ENCODE results near the gene GAL3ST2. TPM values are rescaled to one million over a fixed set of nuclear protein-coding genes. Genes with fewer than 3 reads are reported as not detected.

GAL3ST2 gene
- total RNA-seq, 2 donors from 2014 or later, result 2.4 TPM; not detected in 1

DNA sequence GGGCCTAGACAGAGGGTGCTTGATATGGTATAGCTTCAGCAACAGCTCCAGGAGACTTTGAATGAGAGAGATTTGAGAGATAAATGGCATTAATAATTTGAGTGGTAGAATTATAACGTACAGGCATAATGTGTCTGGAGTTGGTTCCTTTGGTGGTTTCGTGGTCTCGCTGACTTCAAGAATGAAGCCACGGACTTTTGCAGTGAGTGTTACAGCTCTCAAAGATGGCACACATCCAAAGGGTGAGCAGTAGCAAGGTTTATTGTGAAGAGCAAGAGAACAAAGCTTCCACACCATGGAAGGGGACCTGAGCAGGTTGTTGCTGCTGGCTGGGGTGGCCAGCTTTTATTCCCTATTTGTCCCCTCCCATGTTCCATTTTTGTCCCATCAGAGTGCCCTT, 59.0 kb downstream of the GAL3ST2 start:
- Histone ChIP-seq H3K36me3 (no peaks in the 10 kb centered on the region), H3K4me1 (replicated peaks) (peaks cover 4% of the 10 kb centered on the region), H3K4me3 (no peak overlapping the region), H3K27ac (no peak overlapping the region), H3K9me3 (no peaks in the 10 kb centered on the region), H3K27me3 (replicated peaks; ENCODE audit: insufficient read depth) (no peaks in the 10 kb centered on the region)
- intact Hi-C loops (cut with DNase I), result no loop called here
- TF ChIP-seq, protein P1, sequence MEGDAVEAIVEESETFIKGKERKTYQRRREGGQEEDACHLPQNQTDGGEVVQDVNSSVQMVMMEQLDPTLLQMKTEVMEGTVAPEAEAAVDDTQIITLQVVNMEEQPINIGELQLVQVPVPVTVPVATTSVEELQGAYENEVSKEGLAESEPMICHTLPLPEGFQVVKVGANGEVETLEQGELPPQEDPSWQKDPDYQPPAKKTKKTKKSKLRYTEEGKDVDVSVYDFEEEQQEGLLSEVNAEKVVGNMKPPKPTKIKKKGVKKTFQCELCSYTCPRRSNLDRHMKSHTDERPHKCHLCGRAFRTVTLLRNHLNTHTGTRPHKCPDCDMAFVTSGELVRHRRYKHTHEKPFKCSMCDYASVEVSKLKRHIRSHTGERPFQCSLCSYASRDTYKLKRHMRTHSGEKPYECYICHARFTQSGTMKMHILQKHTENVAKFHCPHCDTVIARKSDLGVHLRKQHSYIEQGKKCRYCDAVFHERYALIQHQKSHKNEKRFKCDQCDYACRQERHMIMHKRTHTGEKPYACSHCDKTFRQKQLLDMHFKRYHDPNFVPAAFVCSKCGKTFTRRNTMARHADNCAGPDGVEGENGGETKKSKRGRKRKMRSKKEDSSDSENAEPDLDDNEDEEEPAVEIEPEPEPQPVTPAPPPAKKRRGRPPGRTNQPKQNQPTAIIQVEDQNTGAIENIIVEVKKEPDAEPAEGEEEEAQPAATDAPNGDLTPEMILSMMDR (IDR thresholded peaks at IDR 0.05), result no peak
- TF ChIP-seq POLR2AphosphoS5 (IDR thresholded peaks at IDR 0.05) (no peak), POLR2A (IDR thresholded peaks at IDR 0.05) (no peak)
- DNase-seq (ENCODE audit: low spot score), result no peak
- 64% methylated on average over 4 of the region's 4 CpGs for WGBS

DNA sequence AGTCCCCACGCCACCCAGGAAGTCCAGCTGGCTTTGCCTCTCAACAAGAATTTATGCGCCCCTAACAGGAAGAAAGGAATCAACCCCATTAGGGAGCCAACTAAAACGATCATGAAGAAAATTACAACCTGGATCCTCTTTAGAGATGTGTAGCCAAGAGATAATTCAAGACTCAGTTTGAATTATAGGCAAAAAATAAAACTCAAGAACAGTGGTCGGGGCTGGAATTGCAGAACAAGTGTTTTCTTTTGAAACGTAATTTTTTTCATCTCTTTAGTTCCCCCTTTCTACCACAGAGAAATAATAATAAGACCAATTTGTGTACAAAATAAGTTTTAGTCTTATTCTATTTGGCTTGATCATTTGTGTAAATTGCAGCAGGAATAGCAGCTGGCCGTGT, 59.7 kb downstream of the GAL3ST2 start:
- peaks cover 4% of the 10 kb centered on the region for H3K4me1 ChIP-seq (replicated peaks)
- TF ChIP-seq, protein P1 (IDR thresholded peaks at IDR 0.05), result no peak
- TF ChIP-seq POLR2AphosphoS5 (IDR thresholded peaks at IDR 0.05) (no peak), POLR2A (IDR thresholded peaks at IDR 0.05) (no peak)
- intact Hi-C loops (cut with DNase I), result no loop called here
- no peaks in the 10 kb centered on the region for H3K36me3 ChIP-seq
- H3K27ac ChIP-seq, result no peak overlapping the region
- WGBS, result 37% methylated on average over 6 of the region's 6 CpGs
- H3K27me3 ChIP-seq (replicated peaks; ENCODE audit: insufficient read depth), result no peaks in the 10 kb centered on the region
- H3K4me3 ChIP-seq, result no peak overlapping the region
- H3K9me3 ChIP-seq, result no peaks in the 10 kb centered on the region
- DNase-seq (ENCODE audit: low spot score), result no peak

DNA sequence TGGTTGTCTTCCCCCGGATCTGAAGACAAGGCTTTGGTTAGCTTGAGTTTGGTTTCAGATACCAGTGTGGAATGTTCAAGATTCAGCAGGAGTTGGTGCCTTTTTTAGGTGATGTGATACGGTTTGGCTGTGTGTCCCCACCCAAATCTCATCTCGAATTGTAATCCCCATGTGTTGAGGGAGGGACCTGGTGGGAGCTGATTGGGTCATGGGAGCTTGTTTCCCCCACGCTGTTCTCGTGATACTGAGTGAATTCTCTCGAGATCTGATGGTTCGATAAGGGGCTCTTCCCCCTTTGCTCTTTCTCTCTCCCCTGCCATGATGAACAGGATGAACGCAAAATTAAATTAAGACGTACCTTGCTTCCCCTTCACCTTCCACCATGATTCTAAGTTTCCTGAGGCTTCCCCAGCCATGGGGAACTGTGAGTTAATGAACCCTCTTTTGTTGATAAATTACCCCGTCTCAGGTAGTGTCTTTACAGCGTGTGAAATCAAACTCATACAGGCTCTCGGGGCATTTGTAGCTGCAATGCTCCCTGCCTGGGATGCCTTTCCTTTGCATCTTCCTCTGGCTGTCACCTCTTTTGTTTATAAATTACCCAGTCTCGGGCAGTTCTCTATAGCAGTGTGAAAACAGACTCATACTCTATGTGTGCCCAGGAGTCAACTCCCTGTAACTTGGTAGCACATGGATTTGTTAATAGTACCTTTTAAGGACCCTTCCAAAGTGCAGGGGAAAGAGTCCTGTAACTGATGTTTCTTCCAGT, 60.8 kb downstream of the GAL3ST2 start:
- Histone ChIP-seq H3K27ac (no peak overlapping the region), H3K9me3 (no peaks in the 10 kb centered on the region), H3K4me3 (no peak overlapping the region), H3K4me1 (replicated peaks) (peaks cover 4% of the 10 kb centered on the region), H3K27me3 (replicated peaks; ENCODE audit: insufficient read depth) (no peaks in the 10 kb centered on the region), H3K36me3 (no peaks in the 10 kb centered on the region)
- intact Hi-C loops (cut with DNase I), result no loop called here
- WGBS, result 65% methylated on average over 13 of the region's 13 CpGs
- no peak for TF ChIP-seq POLR2A (IDR thresholded peaks at IDR 0.05)
- TF ChIP-seq, protein P1 (IDR thresholded peaks at IDR 0.05), result no peak
- TF ChIP-seq POLR2AphosphoS5 (IDR thresholded peaks at IDR 0.05), result no peak
- no peak for DNase-seq (ENCODE audit: low spot score)

DNA sequence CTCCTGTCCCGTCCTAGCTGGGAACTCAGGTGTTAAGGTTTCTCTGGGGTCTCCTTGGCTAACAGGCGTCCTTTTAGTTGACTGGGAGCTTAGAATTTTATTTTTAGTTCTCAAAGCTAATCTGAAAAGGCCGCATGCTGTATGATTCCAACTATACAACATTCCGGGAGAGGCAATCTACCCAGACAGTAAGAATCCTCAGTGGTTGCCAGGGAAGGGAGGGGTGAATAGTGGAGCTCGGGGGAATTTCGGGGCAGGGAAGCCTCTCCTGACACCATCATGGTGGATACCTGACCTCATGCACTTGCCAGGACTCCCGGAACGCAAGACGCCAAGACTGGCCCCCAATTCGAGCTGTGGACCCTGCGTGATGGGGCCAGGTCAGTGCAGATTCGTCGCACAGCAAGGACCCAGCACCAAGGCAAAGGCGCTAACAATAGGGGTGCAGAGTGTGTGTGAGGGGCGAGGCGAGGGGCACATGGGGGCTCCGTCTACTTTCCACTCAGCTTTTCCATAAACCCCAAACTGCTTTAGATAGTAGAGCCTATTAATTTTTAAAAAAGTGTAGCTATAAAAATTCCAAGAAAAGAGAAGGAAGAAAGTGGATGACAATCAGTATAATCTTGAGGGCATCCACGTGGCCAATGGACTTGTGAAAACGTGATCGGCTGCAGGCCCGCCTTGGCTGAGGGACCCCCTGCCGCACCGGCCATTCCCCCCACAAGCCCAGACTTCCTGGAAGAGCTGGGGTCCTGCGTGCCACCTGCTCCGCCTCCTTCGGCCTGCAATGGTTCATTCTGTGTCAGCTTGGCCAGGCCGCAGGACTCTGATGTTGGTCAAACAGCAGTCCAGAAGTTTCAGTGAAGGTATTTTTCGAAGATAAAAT, 64.8 kb downstream of the GAL3ST2 start:
- no peak for DNase-seq (ENCODE audit: low spot score)
- H3K9me3 ChIP-seq, result no peaks in the 10 kb centered on the region
- no peaks in the 10 kb centered on the region for H3K36me3 ChIP-seq
- no peak for TF ChIP-seq POLR2AphosphoS5 (IDR thresholded peaks at IDR 0.05)
- WGBS, result 79% methylated on average over 28 of the region's 28 CpGs
- intact Hi-C loops (cut with DNase I), result no loop called here
- H3K4me1 ChIP-seq (replicated peaks), result no peaks in the 10 kb centered on the region
- no peaks in the 10 kb centered on the region for H3K27me3 ChIP-seq (replicated peaks; ENCODE audit: insufficient read depth)
- no peak overlapping the region for H3K4me3 ChIP-seq
- H3K27ac ChIP-seq, result no peak overlapping the region

DNA sequence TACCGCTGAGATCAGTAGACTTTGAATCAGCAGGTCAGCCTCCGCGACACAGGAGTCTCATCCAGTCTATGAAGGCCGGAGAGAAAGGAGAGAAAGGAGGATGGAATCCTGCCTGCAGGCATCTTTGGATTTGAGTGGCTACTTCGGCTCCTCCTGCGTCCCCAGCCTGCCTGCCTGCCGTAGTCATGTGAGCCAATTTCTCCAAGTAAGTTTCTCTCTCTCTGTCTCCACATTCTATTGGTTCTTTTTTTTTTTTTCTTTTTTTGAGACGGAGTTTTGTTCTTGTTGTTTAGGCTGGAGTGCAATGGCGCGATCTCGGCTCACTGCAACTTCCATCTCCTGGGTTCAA, 65.4 kb downstream of the GAL3ST2 start:
- 84% methylated on average over 11 of the region's 11 CpGs for WGBS

More for the DNA sequence above, 65.4 kb downstream of the GAL3ST2 start:
- Histone ChIP-seq H3K27ac (no peak overlapping the region), H3K4me3 (no peak overlapping the region), H3K4me1 (replicated peaks) (no peaks in the 10 kb centered on the region), H3K27me3 (replicated peaks; ENCODE audit: insufficient read depth) (no peaks in the 10 kb centered on the region), H3K36me3 (no peaks in the 10 kb centered on the region), H3K9me3 (no peaks in the 10 kb centered on the region)
- TF ChIP-seq, protein P1 (IDR thresholded peaks at IDR 0.05), result no peak
- TF ChIP-seq POLR2A (IDR thresholded peaks at IDR 0.05) (no peak), POLR2AphosphoS5 (IDR thresholded peaks at IDR 0.05) (no peak)
- intact Hi-C loops (cut with DNase I), result no loop called here
- no peak for DNase-seq (ENCODE audit: low spot score)
